Right atrium auricular region (tissue), 2 donors: ENCODE measurements around the gene AHNAK2. TPM values are rescaled to one million over a fixed set of nuclear protein-coding genes. Genes with fewer than 3 reads are reported as not detected.

Experiments
- DNase-seq: peaks from one replicate; pipeline ENCODE4 v3.0.0-alpha.2; 2019; ENCODE audit warnings: low spot score
- H3K27ac ChIP-seq, 2 donors: fragments of 200-600 bp; sonication (generic); 1 replicate in 1 of 2; 2 replicates in 1 of 2; pipeline ENCODE4 v1.5.1; 2016 to 2019
- H3K27me3 ChIP-seq, 2 donors: fragments of 200-600 bp; sonication (generic); one replicate each; pipeline versions ENCODE4 v1.5.1 to v1.6.0; 2017 to 2019
- H3K36me3 ChIP-seq: fragments of 200-600 bp; sonication (generic); one replicate; pipeline ENCODE4 v1.5.1; 2016
- H3K4me1 ChIP-seq, 2 donors: fragments of 200-600 bp; sonication (generic); one replicate each; pipeline versions ENCODE4 v1.5.1 to v1.6.0; 2017 to 2019
- H3K4me3 ChIP-seq, 2 donors: fragments of 200-600 bp; sonication (generic); 1 replicate in 1 of 2; 2 replicates in 1 of 2; pipeline ENCODE4 v1.5.1; 2017 to 2019; ENCODE audit warnings: mild to moderate bottlenecking in 1 of 2, moderate library complexity in 1 of 2
- H3K9me3 ChIP-seq, 2 donors: fragments of 200-600 bp; sonication (generic); one replicate each; pipeline ENCODE4 v1.5.1; 2019
- total RNA-seq, 2 donors: library from RNA; depleted of rRNA; stranded (reverse); fragments of >200 nt; gene quantifications; one replicate each; pipeline ENCODE4 v1.1.0, GENCODE V29; 2016
- TF ChIP-seq, protein P1 (sequence below), 2 donors: fragments of 200-600 bp; sonication (generic); IDR thresholded peaks; one replicate each; pipeline ENCODE4 v1.5.1; 2019; ENCODE audit warnings: antibody characterized with exemption in 2 of 2

The AHNAK2 gene
- total RNA-seq, 2 donors from 2014 or later: 5.7 to 11.8 TPM

DNA sequence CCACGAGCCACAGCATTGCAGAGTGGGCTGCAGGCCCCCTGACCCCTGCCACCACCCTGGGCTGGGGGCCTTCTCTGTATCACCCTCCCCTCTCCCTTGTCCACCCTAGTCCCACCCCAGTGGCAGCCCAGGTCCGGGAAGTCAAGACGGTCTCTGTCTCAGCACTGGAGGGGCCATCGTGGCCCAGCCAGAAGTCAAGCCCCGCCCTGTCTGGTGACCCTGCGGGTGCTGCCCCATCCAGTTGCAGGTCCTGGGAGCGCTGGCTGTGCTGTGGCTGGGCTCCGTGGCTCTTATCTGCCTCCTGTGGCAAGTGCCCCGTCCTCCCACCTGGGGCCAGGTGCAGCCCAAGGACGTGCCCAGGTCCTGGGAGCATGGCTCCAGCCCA, 50.8 kb downstream of the AHNAK2 start:
- Histone ChIP-seq H3K27me3 (no peaks in the 10 kb centered on the region), H3K4me1 (peaks cover 0 to 8% of the 10 kb centered on the region in 2 donors), H3K4me3 (no peak overlapping the region), H3K36me3 (no peaks in the 10 kb centered on the region), H3K27ac (no peak overlapping the region), H3K9me3 (peaks cover 0 to 9% of the 10 kb centered on the region in 2 donors)
- no peak for DNase-seq
- TF ChIP-seq, protein P1, sequence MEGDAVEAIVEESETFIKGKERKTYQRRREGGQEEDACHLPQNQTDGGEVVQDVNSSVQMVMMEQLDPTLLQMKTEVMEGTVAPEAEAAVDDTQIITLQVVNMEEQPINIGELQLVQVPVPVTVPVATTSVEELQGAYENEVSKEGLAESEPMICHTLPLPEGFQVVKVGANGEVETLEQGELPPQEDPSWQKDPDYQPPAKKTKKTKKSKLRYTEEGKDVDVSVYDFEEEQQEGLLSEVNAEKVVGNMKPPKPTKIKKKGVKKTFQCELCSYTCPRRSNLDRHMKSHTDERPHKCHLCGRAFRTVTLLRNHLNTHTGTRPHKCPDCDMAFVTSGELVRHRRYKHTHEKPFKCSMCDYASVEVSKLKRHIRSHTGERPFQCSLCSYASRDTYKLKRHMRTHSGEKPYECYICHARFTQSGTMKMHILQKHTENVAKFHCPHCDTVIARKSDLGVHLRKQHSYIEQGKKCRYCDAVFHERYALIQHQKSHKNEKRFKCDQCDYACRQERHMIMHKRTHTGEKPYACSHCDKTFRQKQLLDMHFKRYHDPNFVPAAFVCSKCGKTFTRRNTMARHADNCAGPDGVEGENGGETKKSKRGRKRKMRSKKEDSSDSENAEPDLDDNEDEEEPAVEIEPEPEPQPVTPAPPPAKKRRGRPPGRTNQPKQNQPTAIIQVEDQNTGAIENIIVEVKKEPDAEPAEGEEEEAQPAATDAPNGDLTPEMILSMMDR (IDR thresholded peaks at IDR 0.05): no peak

DNA sequence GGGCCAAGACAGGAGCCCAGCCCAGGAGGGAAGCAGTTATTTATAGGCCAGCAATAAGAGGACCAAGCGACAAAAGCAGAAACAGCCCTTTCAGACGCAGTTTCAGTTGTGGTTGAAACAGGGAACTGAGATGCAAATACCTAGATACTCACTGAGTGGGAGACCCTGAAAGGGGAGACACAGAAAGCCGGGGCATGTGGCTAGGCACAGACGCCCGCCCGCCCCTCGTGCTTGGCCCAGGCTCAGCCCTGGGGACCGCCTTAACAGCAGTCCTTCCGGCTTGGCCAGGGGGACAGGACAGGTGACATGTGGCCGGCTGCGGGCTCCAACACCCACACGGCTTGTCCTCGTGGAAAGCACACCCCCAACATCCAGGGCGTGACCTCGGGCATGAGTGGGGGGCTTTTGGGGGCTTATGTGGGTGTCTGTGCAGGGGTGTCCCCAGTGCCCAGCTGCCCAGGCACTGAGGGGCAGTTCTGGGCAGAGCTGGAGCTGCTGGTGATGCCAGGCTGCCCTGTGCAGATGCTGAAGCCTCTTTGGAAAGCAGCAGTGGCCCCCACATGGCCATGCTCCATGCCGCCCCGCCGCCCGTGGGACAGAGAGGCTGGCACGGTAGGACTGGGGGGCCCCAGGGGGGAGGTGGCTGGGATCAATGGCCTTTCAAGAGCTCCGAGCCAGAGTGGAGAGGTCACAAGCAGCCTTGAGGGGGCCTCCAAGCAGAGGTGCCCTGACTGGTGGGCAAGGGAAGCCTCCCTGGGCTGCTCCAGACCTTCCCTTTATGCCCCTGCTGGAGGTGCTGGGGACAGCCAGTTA, 51.3 kb downstream of the AHNAK2 start:
- Histone ChIP-seq H3K27ac (no peak overlapping the region), H3K9me3 (peaks cover 0 to 9% of the 10 kb centered on the region in 2 donors), H3K4me3 (no peak overlapping the region), H3K27me3 (no peaks in the 10 kb centered on the region), H3K4me1 (peaks cover 0 to 2% of the 10 kb centered on the region in 2 donors), H3K36me3 (no peaks in the 10 kb centered on the region)
- TF ChIP-seq, protein P1 (IDR thresholded peaks at IDR 0.05): no peak
- DNase-seq: no peak

DNA sequence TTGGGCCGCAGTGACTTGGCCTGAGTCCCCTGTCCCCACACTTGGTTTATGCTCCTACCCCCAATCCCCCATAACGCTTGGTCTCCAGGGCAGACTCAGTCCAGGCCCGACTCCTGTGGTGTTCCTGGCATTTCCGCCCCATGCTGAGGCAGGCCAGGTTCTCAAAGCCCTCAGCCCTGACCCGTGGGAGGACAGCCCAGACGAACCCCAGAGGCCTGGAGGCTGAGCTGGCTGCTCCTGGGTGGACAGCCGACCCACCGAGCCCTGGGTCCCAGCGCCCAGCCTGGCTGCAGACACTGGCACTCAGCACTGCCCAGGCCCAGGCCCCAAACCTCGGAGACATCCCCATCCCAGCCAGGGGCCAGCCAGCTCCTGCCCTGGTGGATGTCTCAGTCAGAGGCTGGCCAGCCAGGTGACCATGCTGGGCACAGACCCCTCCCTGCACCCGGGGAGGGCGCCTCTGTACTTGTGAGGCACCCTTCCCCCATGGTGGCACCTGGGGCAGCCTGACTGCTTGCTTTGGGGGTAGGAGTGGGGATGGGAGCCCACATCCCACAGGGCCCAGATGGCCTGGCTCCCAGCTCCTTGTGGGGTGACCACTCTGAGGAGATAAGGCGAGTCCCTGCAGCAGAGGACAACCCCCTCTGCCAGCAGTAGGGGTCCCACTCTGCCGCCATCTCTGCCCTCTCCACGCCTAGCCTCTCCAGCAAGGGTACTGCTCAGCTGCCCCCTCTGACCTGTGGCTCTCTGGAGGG, 52.1 kb downstream of the AHNAK2 start:
- no peaks in the 10 kb centered on the region for H3K27me3 ChIP-seq
- H3K9me3 ChIP-seq: peaks cover 0 to 9% of the 10 kb centered on the region in 2 donors
- H3K27ac ChIP-seq: no peak overlapping the region
- DNase-seq: no peak
- H3K36me3 ChIP-seq: no peaks in the 10 kb centered on the region
- TF ChIP-seq, protein P1 (IDR thresholded peaks at IDR 0.05): no peak
- H3K4me1 ChIP-seq: no peaks in the 10 kb centered on the region
- H3K4me3 ChIP-seq: no peak overlapping the region

DNA sequence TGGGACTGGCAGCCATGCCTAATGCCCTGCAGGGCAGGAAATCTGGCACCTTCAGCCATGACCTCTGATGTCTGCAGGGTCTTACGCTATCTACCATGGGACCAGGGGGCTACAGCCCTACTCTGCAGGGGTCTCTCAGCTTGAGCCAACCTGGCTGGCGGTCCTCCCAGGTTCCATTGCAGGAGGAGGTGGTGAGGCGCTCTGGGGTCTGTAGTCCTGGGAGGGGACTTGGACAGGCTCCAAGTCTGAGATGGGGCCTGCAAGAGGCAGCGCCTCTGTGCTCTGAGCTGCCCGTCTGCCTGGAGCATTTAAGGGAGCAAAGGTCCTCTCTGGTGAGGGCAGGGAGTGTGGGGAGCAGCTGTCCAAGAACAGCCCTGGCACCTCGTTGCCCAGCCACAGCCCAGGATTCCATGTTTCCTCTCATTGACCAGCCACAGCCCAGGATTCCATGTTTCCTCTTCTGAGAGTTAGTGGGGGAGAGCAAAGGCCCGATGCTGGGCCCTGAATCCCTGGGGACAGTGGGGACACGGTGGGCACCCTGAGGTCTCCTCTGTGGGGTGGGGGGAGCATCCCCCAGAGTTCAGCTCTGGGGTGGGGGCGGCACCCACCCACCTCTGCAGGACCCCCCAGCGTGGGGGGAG, 52.8 kb downstream of the AHNAK2 start:
- DNase-seq: no peak
- no peak overlapping the region for H3K4me3 ChIP-seq
- no peak overlapping the region for H3K27ac ChIP-seq
- H3K9me3 ChIP-seq: peaks cover 0 to 9% of the 10 kb centered on the region in 2 donors
- no peaks in the 10 kb centered on the region for H3K36me3 ChIP-seq
- H3K4me1 ChIP-seq: no peaks in the 10 kb centered on the region
- TF ChIP-seq, protein P1 (IDR thresholded peaks at IDR 0.05): no peak
- H3K27me3 ChIP-seq: no peaks in the 10 kb centered on the region

DNA sequence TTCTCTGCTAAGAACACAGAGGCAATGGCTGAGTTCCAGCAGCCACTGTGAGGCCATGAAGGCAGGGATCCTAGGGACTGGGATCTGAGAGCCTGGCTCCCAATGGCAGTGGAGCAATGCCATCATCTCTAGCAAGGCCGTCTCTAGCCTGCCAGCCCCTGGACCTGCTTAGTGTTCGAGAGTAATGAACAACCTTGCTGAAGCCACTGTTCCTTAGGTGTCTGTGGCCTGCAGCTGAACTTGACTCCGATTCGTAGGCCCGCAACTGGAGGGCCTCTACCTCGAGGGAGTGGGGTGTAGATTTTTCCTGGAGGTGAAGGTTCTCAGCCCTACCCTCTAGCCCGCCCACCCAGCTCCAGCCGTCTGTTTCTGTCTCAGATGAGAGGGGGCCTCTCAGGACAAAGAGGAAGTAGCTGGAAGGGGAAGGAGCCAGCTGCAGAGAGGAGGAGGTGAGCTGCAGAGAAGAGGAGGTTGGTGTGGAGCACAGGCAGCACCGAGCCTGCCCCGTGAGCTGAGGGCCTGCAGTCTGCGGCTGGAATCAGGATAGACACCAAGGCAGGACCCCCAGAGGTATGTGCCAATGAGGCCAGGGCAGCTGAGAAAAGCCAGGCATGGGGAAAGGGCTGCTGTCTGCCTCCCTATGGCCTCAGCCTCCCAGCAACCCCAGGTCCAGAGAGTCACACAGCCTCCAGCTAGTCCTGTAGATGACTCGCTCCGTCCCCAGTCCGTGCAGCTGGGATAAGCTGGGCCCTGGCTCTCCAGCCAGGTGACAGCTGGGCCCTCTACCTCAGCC, 53.6 kb downstream of the AHNAK2 start, which contains the start of gene PLD4:
Gene PLD4 (plus strand): TSS at position 459 of the 793 bp plus-strand sequence. CDS start 2,262 bp downstream, outside the sequence.
- H3K9me3 ChIP-seq: peaks cover 0 to 9% of the 10 kb centered on the region in 2 donors
- no peak for DNase-seq
- H3K4me1 ChIP-seq: no peaks in the 10 kb centered on the region
- H3K27ac ChIP-seq: no peak within 1 kb of the TSS
- no peaks in the 10 kb centered on the region for H3K36me3 ChIP-seq
- TF ChIP-seq, protein P1 (IDR thresholded peaks at IDR 0.05): no peak
- H3K27me3 ChIP-seq: no peaks in the 10 kb centered on the region
- no peak within 1 kb of the TSS for H3K4me3 ChIP-seq
